OCI-M2 (cell line): ENCODE data around the gene AVP.
"Not testable (repeated sequence)": the region's sequence is repeated elsewhere in the genome, so short reads cannot be mapped to it uniquely, and the experiment has no call there.

Experiments
- DNase-seq: peaks from one replicate; lab custom pipeline; 2025; ENCODE audit not compliant: unreplicated experiment; lab: John Stamatoyannopoulos, UW

Gene AVP

DNA sequence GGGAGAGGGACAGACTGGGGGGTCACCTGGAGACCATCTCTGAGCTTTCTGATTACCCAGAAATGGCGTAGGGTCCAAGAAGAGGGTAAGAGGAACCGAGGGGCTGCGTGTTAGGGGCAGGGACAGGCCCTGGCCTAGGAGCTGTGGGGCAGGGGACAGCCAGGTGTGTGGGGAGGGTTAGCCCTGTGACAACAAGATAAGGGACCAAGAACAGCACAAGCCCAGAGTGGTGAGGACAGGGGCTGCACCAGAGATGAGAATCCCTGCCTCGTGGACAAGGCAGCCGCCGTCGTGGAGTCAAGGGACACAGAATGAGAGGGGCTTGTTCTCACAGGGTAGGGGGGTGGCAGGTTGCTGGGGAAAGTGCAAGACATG, 449 bp upstream of the AVP start:
- DNase-seq = no peak

DNA sequence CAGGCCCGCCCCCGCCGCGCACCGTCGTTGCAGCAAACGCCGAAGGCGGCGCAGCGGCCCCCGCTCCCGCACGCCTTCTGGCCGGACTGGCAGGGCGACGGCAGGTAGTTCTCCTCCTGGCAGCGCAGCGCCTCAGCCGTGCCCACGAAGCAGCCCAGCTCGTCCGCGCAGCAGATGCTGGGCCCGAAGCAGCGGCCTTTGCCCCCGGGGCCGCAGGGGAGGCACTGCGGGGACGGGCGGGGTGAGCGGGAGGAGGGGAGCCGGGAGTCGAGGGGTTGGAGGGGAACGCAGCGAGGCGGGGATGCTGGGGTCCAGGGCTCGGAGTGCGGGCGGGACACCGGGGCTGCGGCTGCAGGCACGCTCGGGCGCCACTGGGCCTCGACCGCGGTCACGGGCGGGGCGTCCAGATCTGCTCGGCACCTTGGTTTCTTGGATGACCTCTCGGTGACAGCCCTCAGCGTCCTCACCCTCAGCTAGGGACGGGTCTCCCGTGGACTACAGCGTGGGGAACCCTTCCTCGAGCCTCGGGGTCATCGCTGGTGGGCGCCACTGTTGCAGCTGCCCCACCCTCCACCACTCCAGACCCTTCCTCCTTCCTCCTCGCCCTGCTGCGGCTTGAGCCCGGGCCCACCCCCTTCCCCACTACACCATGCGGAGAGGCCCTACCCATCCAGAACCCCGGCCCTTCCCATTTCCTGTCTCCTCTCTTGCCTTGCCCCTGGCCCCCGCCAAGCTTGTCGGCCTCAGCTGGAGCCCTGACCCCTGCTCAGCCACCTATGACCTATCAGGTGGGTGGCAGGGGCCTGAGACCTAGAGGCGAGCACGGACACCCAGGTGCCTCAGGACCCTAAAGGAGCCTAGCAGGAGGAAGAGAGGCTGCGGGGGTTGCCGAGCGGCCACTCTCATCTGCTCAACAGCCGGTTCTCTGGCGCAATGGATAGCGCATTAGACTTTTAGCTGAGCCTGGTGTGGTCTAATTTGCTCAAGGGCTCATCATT, 1.3 kb downstream of the AVP start:
- DNase-seq = no peak

DNA sequence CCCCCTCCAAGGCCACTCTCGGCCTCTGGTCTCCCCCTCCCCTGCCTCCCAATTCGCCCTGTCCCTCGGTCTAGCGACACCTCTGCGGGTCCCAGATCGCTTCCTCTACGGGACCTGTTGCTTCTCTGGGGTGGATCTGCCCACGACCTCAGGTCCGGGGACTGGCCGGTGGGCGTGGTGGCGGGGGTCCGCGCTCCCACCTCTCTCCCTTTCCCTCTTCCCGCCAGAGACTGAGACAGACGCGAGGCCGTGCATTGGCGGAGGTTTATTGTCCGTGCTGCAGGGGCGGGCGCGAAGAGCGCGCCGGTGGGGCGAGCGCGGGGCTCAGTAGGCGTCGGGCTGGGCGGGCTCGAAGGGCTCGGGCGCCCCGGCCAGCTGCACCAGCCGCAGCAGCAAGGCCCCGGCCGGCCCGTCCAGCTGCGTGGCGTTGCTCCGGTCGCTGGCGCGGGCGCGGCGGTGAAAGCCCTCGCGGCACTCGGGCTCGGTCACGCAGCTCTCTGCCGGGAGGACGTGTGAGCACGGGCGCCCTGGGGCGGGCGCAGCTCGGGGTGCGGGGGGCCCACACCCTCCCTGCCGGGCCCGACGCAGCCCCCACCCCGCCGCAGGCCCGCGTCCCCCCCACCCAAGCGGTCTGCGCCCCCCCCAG, 2.1 kb downstream of the AVP start:
- no peak for DNase-seq

DNA sequence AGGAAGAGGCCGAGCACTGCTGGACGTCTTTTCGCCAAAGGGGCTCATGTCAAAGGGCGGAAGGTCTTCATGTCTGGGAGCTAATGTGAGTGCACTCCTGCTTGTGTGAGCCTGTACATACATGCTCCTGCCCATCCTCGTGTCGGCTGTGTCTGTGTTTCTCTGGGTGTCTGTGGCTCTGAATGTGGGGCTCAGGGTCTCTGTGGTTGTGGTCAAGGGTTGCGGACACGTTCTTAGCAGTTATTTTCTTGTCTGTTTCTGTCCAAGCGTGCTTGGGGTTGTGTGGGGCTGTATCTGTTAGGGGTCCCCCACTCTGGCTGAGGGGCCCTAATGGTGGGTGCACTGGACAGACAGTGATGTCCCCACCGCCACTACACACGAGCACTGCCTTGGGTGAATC, 2.9 kb downstream of the AVP start:
- no peak for DNase-seq

DNA sequence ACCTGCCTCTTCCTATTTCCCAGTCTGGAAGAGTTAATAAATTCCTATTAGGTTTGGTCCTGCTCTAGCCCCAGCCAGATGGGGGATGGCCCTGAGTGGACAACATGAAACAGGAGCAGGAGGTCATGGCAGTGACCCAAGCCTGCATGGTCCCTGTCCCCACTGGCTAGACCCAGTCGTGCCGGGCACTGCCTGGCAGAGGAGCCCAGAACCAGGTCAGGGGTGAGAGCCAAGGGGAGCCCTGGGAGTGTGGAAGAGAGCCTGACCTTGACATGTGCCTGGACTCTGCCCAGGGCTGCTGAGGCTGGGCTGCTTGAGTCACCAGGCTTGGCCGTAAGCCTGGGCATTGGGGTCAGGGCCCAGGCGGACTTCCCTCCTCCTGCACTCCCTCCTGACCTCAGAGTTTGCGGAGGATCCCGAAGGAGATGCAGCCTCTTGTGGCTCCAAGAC, 3.6 kb downstream of the AVP start:
- DNase-seq = no peak

DNA sequence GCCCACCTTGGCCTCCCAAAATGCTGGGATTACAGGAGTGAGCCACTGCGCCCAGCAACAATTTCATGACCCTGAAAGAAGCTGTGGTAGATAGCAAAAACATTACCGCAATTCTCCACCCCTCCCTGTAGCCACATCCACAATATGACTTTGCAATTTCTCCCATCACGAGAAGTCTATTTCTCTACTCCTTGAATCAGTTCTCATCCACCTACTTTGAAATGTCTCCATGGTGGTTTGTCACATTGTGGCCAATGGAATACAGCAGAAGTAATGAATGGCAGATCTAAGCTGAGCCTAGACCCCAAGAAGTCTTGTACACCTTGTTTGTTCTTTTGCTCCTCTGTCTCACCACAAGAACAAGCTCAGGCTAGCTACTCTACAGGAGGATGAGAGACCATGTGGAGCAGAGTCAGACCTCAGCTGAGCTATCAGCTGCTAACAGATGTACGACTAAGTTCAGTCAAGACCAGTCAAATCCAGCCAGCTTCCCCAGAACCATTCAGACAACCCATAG, 6.8 kb downstream of the AVP start:
- peak; percentile 53 for DNase-seq

DNA sequence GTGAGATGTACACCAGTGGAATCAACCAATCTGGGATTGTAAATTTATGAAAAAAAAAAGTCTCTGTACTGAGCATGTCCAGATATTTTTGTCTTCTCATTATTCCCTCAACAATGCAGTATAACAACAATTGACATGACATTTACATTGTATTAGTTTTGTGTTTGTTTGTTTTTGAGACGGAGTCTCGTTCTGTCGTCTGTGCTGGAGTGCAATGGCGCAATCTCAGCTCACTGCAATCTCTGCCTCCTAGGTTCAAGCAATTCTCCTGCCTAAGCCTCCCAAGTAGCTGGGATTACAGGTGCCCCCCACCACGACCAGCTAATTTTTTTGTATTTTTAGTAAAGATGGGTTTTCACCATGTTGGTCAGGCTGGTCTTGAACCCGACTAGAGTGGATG, 9.2 kb downstream of the AVP start:
- DNase-seq = not testable (repeated sequence)

DNA sequence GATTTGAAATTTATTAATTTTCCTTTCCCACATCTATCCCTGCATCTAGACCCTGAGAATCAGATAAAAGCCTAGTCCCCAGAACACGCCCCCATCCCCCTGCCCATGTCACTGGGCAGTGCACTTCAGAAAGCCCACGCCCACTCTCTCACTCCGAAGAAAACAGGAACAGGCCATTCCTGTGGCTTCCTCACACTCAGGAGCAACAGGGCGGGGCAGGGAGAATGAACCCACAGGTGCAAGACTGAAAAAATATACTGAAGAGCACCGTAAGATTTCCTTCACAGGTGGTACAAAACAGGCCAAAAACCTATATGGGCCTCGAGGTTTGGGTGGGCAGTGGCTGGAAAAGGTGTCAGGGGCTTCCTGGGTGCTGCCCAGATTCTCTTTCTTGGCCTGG, 9.7 kb downstream of the AVP start:
- DNase-seq = no peak

DNA sequence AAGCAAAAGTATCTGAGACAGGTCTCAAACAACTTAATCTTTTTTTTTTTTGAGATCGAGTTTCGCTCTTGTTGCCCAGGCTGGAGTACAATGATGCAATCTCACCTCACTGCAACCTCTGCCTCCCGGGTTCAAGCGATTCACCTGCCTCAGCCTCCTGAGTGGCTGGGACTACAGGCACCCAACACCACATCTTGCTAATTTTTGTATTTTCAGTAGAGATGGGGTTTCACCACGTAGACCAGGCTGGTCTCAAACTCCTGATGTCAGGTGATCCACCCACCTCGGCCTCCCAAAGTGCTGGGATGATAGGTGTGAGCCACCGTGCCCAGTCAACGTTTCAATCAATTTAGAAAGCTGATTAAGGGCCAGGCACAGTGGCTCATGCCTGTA, 11.3 kb downstream of the AVP start:
- DNase-seq = not testable (repeated sequence)

DNA sequence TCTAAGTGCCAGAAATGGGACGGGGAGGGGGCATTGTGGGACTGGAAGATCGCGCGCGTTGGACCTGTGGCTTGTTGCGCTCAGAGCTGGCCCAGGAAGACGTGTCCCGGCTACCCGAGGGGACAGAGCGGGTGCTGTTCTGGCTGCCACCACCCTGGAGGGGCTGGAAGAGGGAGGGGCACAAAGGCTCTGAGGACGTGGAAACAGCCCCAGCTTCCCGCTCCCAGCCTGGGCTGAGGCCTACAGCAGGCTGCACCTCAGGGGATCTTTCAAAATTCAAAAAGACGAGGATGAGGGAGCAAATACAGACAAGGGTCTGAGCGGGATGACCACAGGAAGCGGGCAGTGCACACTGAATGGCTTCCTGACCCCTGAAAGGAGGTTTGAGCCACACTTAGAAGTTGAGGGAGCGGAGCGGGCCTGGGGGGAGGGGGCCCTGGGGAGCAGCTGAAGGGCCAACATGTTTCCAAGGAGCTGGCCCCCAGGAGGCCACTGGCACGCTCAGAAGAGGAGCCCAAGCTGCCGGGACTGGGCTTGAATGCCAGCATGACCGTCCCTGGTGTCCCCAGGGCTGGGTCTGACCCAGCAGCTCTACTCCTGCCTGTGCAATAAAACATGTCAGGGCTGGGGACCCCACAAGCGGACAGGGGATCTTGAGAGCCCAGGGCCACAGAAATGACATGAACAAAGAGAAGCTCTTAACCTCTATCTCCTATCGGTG, 11.8 kb downstream of the AVP start:
- no peak for DNase-seq

DNA sequence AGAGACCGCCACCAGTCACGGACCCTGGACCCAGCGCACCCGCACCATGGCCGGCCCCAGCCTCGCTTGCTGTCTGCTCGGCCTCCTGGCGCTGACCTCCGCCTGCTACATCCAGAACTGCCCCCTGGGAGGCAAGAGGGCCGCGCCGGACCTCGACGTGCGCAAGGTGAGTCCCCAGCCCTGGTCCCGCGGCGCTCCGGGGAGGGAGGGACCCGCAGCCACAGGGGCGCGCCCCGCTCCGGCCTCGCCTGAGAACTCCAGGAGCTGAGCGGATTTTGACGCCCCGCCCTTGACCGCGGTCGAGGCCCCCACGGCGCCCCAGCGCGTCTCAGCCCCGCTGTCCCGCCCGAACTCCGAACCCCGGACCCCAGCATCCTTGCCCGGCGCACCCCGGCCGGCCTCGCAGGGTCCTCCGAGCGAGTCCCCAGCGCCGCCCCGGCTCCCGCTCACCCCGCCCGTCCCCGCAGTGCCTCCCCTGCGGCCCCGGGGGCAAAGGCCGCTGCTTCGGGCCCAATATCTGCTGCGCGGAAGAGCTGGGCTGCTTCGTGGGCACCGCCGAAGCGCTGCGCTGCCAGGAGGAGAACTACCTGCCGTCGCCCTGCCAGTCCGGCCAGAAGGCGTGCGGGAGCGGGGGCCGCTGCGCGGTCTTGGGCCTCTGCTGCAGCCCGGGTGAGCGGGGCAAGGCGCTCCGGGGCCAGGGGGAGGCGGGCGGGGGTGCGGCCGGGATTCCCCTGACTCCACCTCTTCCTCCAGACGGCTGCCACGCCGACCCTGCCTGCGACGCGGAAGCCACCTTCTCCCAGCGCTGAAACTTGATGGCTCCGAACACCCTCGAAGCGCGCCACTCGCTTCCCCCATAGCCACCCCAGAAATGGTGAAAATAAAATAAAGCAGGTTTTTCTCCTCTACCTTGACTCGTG, 12.7 kb downstream of the AVP start, which contains the start of gene OXT:
OXT (plus strand) TSS at position 11 of the 920 bp plus-strand sequence; CDS start at position 47, 36 bp downstream.
- no peak for DNase-seq

DNA sequence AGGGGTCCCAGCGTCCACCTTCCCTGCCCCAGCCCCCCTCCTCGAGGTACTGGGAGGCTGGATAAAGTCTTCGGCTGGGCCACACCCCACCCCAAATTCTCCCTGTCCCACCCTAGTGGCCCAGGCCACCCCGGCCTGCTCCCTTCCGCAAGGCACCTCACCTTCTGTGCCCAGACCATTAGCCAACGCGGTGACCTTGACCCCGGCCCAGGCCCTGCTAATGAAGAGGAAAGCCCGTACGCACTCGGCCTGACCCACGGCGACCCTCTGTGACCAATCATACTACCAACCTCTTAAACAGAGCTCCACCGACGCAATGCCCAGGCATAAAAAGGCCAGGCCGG, 13.3 kb downstream of the AVP start:
- DNase-seq = no peak

DNA sequence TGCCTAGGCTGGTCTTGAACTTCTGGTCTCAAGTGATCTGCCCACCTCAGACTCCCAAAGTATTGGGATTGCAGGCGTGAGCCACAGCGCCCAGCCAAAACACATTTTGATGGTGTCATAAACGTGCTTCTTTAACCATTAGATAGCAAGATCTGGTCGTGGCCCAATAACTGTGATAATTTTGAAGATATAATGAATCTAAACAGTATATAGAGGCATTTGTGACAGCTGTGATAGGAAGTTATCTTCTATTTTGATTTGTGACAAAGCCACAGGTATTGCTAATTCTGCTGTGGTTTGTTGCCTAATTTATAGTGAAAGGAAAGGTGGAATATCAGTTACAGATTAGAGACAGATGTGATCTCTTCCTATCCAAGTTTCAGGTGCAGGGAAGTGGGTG, 13.8 kb downstream of the AVP start:
- DNase-seq = no peak

DNA sequence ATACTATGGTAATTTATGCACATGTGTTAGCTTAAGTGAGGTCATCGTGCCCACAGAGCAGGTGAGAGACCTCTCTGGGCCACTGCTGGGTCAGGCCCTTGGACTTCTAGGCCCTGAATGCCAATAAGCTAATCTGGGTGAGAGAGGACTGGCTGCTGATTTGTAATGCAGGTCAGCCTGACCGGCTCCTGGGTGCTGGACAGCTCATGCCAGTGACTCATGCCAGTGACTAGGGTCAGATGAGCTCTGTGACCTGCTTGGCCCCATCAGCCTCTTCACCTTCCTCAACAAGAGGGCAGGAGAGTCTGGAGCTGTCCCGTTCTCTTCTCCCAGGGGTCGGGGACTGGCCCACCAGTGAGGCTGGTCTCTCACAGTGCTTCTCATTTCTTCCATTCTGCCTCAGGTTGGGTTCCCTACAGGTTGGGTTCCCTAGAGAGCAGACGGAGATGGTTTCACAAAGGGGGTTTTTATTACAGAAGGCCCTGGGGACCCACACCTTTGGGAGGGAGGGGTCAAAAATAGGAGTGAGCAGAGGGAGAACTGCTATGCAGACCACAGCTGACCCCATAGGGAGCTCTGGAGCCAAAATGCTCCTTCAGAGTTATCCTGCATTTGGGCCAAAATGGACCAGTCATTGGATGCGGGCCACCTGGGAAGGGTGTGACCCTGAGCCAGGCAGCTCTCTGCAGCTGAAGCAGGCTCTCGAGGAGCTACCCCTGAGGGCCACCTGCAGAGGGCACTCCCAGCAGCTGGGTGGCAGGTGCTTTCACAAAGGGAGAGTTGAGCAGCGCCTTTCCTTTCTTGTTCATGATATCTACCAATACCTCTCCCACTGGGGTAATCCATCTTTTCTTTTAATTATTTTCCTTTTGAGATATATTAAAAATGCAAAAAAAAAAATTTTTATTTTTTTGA, 15.3 kb downstream of the AVP start:
- DNase-seq = no peak

DNA sequence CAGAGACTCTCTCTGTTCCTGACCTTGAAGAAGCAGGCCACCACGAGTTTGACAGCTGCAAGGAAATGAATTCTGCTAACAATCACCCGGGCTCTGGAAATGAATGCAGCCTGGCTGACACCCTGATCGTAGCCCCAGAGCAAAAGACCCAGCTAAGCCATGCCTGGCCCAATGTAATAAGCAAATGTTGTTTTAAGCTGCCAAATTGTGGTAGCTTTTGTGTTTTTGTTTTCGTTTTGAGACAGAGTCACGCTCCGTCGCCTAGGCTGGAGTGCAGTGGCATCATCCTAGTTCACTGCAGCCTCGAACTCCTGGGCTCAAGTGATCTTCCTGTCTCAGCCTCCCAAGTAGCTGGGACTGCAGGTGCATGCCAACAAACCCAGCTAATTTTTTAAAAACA, 16.4 kb downstream of the AVP start:
- no peak for DNase-seq

DNA sequence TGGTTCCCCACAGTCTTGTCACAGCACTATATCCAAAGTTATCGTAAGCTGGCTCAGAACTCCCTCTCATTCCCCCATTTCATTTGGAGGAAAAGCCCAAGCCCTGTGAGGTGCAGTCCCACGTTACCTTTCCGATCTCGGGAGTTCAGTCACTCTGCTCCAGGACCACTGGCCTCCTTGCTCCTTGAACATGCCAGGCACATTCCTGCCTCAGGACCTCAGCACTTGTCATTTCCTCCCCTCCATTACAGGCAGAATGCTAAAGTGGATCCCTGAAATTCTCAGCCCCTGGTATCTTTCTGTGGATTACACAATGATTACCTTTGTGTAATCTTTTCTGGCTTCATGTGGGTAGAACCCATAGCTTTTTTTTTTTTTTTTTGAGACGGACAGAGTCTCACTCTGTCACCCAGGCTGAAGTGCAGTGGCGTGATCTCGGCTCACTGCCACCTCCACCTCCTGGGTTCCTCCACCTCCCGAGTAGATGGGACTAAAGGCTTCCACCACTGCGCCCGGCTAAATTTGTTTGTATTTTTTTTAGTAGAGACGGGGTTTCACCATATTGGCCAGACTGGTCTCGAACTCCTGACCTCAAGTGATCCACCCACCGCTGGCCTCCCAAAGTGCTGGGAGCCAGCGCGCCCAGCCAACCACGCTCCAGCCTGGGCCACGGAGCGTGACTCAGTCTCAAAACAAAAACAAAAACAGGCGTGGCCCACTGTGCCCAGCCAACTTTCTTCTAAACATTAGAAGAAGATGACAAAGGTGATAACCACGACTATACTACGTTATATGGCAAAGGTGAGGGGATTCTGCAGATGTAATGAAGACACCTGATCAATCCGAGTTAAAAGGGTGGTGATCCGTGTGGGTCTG, 17.1 kb downstream of the AVP start:
- no peak for DNase-seq

DNA sequence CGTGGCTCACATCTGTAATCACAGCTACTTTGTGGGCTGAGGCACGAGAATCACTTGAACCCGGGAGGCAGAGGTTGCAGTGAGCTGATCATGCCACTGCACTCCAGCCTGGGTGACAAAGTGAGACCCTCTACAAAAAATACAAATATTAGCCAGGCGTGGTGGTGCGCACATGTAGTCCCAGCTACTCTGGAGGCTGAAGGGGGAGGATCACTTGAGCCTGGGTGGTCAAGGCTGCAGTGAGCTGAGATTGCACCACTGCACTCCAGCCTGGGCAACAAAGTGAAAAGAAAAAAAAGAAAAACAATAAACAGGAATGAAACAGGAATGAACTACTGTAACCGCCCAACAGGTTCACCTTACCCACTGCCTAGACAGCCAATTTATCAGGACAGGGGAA, 20.4 kb downstream of the AVP start:
- not testable (repeated sequence) for DNase-seq

DNA sequence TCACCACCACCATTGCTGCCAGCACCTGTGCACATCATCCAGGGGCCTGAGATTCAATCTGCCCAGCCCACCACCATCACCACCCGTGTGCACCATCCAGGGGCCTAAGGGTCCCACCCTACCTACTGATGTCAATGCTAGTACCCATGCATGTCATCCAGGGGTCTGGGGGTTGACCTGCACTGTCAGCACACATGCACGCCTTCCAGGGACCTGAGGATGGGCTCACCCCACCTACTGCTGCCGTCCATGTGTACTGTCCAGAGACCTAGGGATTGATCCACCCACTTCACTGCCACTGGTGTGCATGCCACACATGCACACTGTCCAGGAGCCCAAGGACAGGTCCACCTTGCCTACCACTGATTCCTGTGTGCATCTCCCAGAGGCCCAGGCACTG, 25.0 kb downstream of the AVP start:
- DNase-seq = no peak
